NCI-H1417 treated with DMSO at 0.1 percent for 48 hours (cell line): Measurements from ENCODE around the gene CYP17A1.
A peak's percentile ranks its signal among the peaks of the same experiment; 100 is the strongest.
"Not testable (repeated sequence)": the region's sequence is repeated elsewhere in the genome, so short reads cannot be mapped to it uniquely, and the experiment has no call there.

Source experiments
- DNase-seq: peaks from one replicate; lab custom pipeline; 2025; lab: John Stamatoyannopoulos, UW

Gene CYP17A1

DNA sequence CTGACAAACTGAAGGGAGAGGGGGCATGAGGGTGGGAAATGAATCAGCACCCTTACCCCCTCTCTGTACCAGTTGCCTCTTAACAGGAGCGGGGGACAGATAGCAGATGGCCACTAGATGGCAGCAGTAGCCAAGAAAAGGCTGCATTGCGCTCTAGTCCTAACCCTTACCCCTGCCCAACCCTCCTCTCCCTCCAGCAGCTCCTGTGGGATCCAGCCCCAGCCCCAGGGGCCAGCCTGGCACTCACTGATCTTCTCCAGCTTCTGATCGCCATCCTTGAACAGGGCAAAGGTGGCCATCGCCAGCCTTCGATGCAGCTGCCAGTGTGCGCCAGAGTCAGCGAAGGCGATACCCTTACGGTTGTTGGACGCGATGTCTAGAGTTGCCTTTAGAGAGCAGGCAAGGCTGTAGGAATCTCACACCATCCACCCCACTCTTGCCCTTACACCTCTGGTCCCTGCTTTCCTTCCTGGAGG, 2.2 kb downstream of the CYP17A1 start:
- DNase-seq = peak; percentile 14

DNA sequence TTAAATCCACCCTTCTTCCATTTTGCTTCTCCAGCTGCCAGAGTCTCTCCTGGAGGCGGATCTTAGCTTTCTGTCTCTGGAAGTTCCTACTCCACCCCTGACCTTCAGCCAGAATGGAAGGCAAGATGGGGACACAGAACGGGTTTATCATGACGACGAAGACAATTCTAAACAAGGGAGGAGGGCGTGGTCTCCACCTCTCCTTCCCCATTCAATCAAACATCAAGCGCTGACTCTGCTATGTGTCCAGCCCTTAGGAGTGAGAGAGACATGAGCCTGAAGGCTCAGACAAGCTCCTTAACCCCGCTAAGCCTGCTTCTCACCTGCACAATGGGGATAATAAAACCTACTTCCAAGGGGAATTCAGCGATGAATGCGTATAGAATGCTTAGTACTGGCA, 3.1 kb downstream of the CYP17A1 start:
- DNase-seq = no peak

GRCh38 chr10:102832987-102833386, 4.2 kb downstream of the CYP17A1 start:
- DNase-seq = no peak

GRCh38 chr10:102832248-102832647, 5.0 kb downstream of the CYP17A1 start:
- no peak for DNase-seq

DNA sequence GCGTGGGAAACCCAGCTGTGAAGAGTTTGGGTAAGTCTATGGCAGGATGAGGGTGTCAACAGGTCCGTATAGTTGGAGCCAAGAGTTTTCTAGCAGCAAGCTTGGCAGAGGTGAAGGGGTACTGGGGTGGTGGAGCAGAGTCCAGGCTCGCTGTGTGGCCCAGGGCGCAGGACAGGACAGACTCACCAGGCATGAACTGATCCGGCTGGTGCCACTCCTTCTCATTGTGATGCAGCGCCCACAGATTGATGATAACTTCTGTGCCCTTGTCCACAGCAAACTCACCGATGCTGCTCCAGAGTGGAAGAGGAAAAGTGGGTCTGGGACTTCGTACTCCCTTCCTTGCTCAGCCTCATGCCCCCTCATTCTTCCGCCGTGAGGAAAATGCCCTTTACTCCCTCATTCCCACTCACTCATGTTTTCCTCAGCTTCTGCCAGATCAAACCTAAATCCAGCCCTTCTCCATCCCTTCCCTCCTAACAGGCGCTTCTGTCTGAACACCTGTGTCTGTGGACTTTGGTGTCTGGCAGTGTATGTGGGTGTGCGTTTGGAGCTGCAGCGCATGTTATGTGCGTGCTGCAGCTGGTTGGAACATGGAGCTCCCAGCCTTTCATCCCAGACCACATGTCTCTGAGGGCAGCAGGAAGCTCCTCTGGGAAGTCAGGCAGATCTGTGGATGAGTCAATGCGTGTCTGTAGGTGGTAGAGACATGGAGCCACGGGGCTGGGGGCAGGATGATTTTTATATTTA, 5.7 kb downstream of the CYP17A1 start:
- no peak for DNase-seq

DNA sequence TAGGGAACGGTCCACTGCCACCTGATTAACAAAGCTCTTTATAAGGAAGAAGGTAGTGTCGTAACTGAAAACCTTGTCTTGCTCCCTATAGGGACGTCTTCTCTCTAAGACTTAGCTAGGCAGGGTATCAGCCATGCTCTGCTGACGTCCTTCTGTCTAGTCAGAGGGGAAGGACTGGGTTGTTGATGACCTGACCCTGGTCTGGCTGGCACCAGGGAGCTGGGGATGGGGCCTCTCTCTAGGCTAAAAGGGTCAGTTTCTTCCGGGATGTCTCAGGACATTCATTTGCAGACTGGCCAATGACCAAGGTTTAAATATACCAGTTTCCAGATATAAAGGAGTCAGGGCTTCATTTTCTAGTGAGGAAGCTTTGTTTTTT, 9.6 kb downstream of the CYP17A1 start:
- no peak for DNase-seq

- no peak for DNase-seq
Observed at GRCh38 chr10:102826148-102826796, 10.9 kb downstream of the CYP17A1 start.

DNA sequence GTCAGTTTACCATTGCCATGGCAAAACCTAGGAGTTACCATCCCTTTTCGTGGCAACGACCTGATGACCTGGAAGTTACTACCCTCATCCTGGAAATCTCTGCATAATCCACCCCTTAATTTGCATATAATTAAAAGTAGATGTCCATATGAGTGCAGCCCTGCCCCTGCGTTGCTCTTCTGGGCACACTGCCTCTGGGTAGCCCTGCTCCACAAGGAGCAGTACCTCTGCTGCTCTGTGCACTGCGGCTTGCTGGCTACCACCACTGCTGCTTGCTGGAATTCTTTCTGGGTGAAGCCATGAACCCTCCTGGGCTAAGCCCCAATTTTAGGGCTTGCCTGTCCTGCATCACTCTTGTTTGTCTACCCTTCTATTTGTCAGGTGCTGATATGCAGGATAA, 12.5 kb downstream of the CYP17A1 start:
- no peak for DNase-seq

GRCh38 chr10:102822222-102822621, 15.0 kb downstream of the CYP17A1 start:
- no peak for DNase-seq

- DNase-seq = not testable (repeated sequence)
Observed at GRCh38 chr10:102820008-102820407, 17.2 kb downstream of the CYP17A1 start.

DNA sequence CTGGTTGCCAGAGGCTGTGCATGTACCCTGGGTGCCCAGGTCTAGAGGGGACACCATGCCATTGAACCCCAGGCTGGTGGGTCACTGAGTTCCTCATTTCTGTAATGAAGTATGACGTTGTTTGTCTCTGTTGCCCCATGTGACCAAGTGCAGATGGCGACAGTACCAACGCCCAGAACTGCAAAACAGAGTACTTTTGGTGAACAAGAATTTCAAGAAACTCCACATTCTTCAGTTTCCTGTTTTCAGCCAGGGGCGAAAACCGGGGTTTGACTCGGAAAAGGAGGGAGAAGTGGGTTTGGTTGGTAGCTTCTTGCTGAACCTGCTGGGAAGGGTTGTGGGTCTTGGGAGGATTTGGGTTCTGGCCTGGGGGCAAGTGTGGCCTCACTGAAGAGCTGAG, 18.2 kb downstream of the CYP17A1 start:
- DNase-seq = no peak

DNA sequence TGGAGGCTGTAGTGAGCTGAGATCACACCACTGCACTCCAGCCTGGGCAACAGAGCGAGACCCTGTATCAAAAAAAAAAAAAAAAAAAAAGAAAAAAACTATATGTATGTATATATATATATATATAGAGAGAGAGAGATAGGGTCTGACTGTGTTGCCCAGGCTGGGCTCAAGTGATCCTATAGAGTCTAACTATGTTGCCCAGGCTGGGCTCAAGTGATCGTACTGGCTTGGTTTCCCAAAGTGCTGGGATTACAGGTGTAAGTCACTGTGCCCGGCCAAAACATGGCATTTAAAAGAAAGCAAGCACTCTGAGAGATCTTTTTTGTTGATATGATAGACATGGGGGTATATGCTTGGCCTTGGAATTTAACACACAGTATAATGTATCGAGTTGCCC, 20.0 kb downstream of the CYP17A1 start:
- DNase-seq = no peak

GRCh38 chr10:102815790-102816549, 21.2 kb downstream of the CYP17A1 start:
- DNase-seq = no peak

DNA sequence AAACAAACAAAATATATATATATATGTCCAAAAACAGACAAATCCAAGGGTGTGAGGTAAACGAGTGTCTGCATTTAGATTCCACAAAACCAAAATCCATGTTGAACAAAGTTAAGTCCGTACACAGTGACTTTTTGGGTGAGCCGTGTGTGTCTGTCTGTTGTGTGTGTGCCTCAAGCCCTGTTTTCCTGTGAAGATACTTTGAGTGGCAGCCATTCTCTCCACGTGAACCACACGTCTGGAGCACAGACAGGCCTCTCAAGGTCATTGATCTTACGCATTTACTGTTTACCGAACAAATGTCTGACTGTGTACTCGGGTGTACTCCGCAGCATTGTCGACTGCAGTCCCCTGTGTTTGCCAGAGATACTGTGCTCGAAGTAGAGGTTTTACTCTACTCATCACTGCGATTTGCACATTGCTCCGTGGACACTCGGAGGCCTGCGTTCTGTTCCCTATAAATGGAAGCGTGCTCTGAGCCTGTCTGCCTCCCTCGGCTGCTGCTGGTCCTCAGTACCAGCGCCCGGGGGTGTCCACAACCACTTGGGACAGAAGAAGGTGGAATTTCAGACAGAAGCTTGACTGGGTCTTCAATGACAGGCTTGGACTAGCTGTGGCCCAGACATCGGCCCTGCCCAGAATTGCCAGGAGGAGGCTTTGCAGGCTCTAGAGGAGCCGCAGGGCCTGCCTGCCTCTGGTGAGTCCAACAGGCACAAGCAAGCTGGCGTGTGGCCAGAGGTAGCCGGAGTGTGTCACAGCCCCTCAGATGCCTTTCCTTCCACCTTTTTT, 22.1 kb downstream of the CYP17A1 start:
- DNase-seq = no peak

- no peak for DNase-seq
Observed at GRCh38 chr10:102814453-102814871, 22.8 kb downstream of the CYP17A1 start.

- no peak for DNase-seq
Observed at GRCh38 chr10:102813734-102814452, 23.3 kb downstream of the CYP17A1 start.

- DNase-seq = no peak
Observed at GRCh38 chr10:102813017-102813541, 24.1 kb downstream of the CYP17A1 start.

DNA sequence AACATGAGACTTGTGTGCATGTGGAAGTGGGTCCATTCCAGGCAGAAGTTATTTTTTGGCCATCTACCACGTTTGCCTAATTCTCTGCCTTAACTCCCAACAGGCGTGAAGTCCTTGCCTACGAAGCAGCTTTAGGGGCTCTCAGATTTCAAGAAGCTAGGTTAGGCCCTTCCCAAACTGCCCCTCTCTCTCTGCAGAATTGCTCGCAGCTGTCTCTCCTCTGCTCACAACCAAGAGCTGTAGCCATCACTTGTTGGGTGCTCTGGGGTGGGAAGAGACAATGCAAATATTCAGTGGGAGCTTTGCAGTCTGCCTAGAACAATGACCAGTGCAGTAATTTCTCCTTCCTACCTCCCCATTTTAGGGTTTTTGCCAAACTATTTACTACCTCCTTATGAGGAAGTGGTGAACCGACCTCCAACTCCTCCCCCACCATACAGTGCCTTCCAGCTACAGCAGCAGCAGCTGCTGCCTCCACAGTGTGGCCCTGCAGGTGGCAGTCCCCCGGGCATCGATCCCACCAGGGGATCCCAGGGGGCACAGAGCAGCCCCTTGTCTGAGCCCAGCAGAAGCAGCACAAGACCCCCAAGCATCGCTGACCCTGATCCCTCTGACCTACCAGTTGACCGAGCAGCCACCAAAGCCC, 24.9 kb downstream of the CYP17A1 start:
- DNase-seq = no peak

DNA sequence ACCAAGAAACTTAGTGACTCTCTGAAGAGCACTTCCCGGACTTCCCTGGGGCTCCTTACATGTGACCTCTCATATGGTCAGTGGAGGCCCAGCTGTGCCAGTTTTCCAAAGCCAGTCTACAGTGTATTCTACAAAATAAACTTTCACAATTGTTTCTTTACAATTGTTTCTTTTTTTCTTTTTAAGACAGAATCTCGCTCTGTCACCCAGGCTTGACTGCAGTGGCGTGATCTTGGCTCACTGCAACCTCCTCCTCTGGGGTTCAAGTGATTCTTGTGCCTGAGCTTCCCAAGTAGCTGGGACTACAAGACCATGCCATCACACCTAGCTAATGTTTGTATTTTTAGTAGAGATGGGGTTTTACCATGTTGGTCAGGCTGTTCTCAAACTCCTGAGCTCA, 25.9 kb downstream of the CYP17A1 start:
- no peak for DNase-seq

- no peak for DNase-seq
Observed at GRCh38 chr10:102808380-102808779, 28.8 kb downstream of the CYP17A1 start.
